HS-27A (cell line): ENCODE measurements around the gene EXOC6B.
"Not testable (repeated sequence)": the region's sequence is repeated elsewhere in the genome, so short reads cannot be mapped to it uniquely, and the experiment has no call there.

Source experiments
- DNase-seq: peaks from one replicate; pipeline ENCODE4 v3.0.0-alpha.2; 2012; ENCODE audit warnings: low read depth, missing footprints

Gene EXOC6B

DNA sequence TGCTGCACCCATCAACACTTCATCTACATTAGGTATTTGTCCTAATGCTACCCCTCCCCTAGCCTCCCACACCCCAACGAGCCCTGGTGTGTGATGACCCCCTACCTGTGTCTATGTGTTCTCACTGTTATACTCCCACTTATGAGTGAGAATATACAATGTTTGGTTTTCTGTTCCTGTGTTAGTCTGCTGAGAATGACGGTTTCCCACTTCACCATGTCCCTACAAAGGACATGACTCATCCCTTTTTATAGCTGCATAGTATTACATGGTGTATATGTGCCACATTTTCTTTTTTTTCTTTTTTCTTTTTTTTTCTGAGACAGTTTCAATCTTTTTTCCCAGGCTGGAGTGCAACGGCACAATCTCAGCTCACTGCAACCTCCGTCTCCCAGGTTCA, 394.1 kb downstream of the EXOC6B start:
- no peak for DNase-seq

DNA sequence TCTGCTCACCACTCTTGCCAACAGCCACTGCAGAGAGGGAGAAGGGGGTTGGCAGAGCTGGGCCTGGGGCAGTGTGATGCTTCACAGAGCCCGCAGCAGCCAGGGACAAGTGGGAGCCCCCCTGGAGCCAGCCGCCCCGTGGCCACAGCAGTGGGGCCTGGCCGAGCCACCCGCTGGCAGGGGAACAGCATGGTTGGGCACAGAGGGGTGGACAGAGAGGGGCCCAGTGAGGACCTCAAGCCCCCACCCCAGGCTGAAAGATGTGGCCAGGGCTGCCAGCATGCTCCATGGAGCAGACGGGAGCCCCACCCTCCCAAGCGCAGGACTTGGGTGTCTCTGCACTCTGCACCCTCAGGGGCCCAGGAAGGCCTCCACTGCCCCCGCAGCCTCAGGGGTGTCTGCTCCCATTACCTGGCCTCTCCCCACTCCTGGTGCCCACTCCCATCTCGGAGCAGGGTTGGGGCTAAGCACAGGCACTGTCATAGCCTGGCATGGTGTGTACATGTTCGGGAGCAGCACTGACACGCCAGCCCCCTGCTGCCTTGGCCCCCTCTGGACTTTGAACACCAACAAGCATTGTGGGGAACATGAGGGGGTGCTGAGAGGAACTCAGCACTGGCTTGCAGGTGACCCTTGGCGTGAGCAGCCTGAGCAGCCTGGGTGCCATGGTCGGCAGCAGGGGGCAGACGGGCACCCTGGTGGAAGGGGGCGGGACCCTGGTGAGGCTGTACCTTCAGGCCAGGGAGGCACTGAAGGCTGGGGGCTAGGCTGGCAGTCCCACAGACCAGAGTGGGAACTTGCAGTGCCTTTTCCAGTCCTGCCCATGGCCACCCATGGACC, 398.6 kb downstream of the EXOC6B start:
- DNase-seq = no peak

DNA sequence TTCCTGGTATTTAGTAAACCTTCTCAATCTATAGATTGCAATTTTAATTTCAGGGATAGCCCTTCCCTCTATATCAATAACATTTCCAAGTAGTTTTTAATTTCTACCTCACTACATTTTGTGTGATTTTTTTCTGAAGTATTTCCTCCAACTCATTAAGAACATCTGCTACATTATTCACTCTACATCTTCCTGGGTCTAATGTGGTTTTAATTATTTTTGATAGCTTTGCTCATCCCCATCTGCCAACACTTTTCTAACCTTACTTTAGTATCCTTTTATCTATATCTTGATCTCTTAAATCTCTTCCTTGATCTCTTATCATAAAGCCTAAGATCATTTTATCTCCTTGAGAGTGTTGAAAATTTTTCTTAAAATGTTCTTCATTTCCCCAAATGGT, 399.8 kb downstream of the EXOC6B start:
- DNase-seq = no peak

DNA sequence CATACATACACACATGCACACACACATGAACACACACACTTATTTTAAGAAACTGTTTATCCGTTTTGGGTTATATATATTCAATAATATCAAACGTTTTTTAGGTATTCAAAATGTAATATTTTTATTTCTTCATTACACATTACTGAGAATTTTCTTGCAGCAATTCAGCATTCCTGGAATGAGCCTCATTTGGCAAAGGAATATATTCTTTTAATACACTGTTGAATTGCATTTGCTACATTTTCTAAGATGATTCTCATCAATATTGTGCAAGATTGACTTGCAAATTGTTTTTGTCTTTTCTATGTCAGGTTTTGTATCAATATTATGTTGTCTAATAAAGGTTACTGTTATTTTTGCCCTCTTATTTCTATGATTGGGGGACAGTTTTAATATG, 402.1 kb downstream of the EXOC6B start:
- no peak for DNase-seq

DNA sequence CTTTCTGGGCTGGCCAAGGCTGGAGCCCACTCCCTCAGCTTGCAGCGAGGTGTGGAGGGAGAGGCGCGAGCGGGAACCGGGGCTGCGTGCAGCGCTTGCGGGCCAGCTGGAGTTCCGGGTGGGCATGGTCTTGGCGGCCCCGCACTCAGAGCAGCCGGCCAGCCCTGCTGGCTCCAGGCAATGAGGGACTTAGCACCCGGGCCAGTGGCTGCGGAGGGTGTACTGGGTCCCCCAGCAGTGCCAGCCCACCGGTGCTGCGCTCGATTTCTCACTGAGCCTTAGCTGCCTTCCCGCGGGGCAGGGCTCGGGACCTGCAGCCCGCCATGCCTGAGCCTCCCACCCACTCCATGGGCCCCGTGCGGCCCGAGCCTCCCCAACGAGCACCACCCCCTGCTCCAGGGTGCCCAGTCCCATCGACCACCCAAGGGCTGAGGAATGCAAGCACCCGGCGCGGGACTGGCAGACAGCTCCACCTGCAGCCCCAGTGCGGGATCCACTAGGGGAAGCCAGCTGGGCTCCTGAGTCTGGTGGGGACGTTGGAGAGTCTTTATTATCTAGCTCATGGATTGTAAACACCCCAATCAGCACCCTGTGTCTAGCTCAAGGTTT, 404.0 kb downstream of the EXOC6B start:
- DNase-seq = not testable (repeated sequence)

DNA sequence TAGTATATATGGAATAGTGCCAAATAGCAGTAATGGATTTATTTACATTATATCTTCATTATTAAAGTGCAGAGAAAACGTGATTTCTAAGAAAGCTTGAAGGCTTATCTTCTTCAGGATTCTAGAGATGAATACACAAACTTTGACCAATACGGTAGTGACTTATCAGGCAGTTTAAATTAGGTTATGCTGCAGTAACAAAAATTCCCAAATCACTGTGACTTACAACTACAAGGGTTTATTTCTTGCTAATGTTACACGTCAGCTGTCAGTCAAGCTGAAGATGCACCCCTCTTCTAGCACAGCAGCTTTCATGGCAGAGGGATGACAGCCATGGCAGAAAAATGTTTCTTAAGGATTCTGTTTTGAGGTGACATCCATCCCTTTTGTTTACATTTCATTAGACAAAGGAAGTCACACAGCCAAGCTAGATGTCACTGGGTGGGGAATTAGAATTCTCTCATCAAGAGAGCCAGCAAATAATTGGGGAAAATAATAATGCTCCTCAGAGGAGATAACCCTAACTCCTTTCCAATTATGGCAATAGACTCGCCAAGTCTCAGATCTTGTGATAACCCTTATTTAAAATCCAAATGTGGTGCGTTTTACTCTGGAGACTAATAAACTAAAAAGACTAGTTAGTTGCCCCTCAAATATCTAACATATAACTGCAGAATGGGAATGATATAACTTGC, 409.9 kb downstream of the EXOC6B start:
- no peak for DNase-seq

DNA sequence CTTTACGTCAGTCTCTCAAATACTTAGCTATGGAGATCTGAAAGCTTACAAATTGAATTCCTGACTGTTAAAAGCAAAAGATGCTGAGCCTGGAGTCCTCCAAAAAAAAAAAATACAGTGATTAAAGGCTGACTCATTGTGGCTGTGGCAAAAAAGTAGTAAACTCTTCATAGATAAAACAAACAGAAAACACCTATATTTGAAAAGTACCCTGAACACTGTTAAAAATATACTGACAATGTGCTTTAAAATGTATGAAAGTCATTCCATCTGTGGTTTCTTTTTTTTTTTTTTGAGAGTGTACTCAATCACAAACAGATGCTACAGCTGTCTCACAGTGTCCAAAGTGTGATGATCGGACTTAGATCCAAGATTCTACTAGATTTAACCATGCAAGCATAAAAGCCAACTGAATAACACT, 410.6 kb downstream of the EXOC6B start:
- DNase-seq = no peak

DNA sequence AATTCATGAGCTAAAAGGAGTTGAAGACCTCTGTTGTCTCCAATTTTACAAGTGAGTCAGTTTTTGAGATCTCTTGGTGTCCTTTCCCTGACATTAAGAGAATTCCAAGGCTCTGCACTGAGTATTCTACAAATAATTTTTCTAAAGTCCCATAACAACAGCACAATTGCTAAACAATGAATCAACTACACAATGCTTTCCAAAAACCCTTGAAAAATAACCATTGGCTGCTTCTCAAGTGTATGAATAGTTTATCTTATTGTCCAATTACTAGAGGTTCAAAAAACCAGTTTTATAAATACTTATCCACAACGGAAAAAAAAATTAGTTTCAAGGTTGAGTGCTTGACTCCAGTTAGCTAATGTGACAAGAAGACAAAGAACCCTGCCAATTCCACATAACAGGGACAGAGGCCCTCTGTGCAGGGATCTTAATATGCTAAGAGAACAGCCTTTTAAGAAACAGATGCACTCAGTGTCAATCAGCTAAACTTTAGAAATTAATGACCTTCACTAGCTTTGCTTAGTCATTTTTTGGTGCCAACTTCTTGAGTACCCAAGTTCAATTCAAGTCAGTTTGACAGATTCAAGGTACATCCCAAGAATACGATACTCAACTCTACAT, 411.6 kb downstream of the EXOC6B start:
- no peak for DNase-seq

DNA sequence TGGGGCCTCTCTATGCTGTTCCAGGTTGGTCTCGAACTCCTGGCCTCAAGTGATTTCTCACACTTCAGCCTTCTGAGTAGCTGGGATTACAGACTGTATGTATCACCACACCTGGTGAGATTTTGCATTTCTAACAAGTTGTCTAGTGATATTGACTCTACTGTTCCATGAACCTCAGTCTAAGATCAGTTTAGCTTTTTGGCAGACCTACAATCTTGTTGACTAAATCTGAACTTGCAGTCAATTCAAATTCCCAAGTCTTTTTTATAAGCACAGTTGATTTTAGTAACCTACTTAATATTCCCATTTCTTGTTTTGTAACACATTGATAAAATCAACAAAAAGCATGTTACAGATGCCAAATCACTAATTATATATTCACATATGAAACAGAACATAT, 412.1 kb downstream of the EXOC6B start:
- DNase-seq = no peak

DNA sequence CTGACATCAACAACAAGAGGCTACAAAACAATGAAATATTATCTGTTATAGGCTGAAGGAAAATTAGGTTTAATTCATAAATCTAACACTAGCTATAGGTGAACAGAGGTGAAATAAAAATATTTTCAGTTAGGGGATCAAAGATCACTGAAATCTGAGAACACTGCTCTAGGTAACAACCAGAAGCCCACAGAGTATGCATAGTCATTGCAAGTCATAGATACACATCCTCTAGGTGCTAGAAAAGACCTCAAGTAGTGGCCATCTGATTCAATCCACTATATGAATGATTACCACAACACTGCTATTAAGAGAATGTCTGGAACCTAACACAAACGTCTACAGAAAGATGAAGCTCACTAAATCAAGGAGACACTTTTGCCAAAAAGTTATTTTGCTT, 413.6 kb downstream of the EXOC6B start:
- DNase-seq = no peak

DNA sequence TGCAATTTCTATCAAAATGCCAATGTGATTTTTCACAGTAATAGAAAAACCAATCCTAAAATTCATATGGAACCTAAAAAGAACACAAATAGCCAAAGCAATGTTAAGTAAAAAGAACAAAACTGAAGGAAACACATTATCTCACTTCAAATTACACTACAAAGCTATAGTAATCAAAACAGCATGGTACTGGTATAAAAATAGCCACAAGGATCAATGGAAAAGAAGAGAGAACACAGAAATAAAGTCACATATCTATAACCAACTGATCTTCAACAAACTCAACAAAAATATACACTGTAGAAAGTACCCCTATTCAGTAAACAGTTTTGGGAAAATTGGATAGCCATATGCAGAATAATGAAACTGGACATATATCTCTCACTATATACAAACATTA, 426.0 kb downstream of the EXOC6B start:
- DNase-seq = no peak

DNA sequence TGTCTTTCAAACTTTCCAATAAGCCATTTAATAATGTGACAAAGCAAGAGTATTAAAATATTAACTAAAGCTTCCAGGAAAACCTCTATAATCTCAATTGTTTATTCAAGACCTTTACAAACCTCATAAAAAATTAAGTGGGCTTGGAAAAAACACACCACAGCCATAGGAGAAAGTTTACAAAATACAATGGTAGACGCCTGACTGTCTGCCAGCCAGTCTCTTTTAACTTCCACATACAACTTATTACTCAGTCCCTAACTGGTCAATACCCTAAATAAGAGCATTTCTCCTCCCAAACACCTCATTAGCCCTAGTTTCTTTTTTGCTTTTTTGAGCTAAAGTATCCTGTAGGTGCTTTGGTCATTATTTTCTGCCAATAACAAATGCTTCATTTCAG, 430.7 kb downstream of the EXOC6B start:
- DNase-seq = no peak

DNA sequence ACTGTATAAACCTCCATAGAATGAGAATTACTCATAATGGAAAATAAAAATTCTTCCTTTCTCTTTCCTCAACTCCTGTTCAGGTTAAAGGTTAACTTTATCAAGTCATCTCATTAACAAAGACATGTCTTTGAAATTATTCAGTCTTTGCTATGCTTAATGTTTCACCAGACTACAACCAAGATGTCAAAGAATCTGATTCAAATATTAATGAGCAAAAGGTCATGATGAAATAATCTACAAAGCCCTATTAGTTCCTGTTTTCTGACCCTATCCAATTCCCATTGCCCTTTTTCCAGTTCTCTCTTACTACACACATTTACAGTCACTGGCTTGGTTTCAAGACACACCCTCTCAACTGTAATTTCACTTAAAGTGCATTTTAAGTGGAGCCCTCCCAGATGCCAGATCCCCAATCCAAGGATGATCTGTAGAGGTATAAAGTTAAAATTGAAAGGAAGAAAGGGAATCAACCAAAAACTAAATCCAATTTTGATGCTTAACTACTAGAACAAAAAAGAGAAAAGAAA, 431.2 kb downstream of the EXOC6B start:
- DNase-seq = no peak

DNA sequence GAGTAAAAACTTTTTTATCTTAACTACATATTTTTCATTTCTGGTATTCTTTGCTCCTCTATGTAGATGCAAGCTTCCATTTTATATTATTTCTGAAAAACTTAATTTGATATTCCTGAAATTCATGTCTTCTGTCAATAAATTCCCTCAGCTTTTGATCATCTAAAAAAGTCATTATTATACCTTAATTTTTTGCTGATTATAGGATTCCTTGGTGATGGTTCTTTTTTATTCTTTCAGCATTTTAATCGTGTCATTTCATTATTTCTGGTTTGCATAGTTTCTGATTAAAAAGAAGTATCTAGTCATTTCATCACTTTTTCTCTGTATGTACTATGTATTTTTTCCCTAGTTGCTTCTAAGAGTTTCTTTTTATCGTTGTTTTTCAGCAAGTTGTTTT, 436.4 kb downstream of the EXOC6B start:
- DNase-seq = no peak

DNA sequence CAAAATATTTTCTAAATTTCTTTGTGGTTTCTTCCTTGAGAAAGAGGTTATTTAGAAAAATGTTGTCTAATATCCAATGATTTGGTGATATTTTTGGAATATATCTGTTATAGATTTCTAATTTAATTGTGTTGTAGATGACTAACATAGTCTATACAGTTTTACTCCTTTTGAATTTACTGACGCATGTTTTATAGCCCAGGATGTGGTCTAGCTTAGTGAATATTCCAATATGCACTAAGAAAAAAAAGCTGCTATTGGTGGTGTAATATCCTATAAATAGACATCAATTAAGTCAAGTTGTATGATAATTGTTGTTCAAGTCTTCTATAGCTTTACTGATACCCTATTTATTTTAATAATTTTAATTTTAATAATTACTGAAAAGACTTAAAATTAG, 437.6 kb downstream of the EXOC6B start:
- no peak for DNase-seq

DNA sequence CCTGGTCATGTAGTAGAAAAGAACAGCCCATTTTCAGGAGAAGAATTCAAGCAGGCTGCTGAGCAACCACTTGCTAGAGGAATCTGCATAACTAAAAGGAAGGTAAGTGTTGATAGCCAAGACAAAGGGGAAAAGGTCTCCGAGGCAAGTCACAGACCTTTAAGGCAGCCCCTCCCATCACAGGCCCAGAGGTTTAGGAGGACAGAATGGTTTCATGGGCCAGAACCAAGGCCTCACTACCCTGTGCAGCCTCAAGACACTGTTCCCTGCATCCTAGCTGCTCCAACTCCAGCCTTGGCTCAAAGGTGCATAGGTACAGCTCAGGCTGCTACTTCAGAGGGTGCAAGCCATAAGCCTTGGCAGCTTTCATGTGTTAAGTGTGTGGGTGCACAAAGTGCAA, 439.5 kb downstream of the EXOC6B start:
- no peak for DNase-seq

DNA sequence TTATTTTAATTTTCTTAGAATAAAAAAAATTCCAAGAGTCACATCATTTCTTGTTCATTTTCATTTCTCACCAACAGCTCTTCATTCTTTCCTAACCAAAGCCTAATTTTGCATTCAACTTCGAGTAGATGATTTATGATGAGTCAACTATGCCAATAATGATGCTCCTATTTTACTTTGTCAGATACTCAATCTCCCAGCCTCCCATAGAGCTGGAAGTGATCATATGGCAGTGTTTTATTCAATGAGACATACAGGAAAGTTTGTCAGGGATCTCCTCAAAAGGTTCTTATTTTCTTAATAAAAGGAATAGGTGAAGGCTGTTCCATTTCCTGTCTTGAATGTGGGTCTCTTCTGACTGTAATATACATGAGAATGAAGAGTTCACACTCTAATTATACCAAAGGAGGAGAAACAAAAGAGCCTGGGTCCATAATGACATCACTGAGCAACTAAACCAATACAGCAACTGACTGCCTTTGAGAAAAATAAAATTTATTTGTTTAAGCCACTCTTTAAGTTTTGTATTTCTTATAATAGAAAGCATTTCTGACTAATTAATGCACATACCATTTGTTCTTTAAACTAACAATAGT, 447.0 kb downstream of the EXOC6B start:
- DNase-seq = no peak

DNA sequence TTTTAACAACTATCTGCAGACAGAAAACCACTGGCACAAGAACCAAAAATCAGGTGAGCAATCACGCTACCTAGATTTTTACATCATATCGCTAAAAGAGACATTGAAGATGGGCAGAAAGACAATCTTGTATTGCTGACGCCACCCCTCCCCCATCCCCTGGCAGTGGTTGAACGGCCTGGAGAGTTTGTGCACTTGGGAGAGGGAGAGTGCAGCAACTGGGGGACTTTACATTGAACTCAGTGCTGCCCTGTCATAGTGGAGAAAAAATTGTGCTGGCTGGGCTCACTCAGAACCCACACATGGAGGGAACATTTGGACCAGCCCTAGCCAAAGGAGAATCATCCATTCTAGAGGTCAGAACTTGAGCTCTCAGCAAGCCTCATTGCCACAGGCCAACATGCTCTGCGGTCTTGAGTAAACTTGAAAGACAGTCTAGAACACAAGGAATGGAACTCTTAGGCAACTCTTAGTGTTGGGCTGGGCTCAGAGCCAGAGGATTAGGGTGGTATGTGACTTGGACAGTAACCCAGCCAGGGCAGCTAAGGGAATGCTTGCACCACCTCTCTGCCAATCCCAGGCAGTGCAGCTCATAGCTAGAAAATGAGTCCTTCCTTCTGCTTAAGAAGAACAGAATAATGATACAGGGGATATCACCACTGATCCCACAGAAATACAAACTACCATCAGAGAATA, 458.2 kb downstream of the EXOC6B start:
- peak; percentile 80 for DNase-seq

DNA sequence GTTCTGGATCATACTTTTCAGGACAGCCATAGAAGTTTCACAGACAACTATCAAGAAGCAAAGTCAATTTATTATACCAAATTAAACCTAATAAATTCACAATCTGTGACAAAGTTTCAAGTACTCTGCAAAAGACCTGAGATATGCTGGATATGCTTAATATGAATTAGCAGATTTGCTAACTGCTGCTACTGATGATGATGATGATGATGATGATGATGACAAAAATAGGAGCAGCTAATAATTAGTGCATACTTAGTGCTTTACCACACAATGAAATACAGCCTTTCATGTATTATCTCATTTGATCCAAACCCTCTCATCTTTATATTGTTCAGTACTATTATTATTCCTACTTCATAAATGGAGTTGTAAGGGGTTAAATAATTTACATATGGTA, 462.4 kb downstream of the EXOC6B start:
- no peak for DNase-seq

DNA sequence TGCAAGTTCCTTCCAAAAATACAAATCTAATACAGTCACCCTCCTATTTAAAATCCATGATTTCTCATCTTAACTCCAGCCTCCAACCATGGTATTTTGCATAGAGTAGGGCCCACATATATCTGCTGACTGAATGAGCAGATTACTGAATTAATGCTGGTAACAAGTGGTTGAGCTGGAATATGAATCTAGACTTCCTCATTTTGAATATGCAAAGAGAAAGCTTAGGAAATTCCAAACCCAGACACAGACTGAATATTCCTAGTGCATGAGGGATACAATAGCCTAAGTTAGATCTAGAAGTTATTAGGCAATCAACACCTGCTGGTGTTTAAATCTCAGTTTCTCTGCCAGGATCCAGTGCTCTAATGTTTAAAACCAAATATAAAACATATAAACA, 463.1 kb downstream of the EXOC6B start:
- DNase-seq = no peak

DNA sequence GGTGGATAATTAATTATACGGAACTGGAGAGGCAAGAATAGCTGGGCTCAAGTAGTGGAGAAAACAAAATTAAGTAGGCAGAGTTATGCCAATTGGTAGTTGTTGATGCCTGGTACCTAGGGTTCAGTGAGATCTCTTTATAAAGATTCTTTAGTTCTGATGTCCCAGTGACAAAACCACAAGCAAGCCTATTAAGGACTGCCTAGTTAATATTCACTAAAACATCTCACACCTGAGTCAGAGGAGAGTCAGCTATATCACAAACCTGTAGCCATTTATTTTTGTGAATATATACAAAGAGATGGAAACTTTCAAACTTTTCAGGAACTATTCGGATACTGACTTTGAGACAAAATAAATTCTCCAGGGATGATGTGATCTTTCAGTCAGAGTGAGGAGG, 464.3 kb downstream of the EXOC6B start:
- no peak for DNase-seq

DNA sequence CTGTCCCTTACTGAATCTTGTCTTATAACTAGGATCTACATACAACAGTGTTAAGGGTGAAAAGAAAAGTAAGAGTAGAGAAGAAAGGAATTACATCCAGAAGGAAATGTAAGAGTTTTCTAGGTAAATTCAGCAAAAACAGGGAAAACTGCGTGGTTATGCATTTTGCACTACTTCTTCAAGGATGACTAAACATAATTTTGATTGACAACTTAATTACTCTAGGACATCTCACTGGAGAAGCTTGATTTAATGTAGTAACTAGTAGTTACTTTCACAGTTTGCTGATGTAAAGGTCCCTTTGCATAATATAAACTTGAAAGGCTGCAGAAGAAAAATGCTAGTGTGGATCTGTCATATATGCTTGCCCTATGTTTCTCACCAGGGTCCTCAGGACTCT, 464.8 kb downstream of the EXOC6B start:
- no peak for DNase-seq
